ACHN (cell line): ENCODE measurements around the gene MCOLN2.

Experiments
- DNase-seq: peaks from one replicate; pipeline ENCODE4 v3.0.0-alpha.2; 2015
- in situ Hi-C: cut with HindIII; loops from 2 replicates; pipeline ENCODE4 v1.10.0; 2017; ENCODE audit warnings: low sequenced_read_pairs, low pct_ligation_motif_present, low pct_unique_long_range_greater_than_20kb

Gene MCOLN2

DNA sequence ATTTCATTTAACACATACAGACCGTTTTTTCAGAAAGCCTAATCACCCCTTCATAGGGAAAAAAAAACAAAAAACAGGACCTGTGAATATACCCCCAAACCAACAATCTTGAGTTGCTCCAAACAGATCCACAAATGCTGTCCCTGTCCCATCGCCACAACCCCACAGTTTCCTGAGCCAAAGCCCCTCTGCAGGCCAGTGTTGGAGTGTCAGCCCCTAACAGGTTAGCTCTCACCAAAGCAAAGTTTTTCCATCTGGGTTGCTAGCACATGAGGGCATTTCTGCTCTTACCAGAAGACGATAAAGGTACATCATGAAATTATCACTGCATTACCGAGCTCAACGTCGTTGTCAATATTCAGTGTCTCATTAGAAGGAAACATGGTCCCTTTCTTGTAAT lies 40.8 kb downstream of the MCOLN2 start:
- no peak for DNase-seq
- in situ Hi-C loops = no loop called here

DNA sequence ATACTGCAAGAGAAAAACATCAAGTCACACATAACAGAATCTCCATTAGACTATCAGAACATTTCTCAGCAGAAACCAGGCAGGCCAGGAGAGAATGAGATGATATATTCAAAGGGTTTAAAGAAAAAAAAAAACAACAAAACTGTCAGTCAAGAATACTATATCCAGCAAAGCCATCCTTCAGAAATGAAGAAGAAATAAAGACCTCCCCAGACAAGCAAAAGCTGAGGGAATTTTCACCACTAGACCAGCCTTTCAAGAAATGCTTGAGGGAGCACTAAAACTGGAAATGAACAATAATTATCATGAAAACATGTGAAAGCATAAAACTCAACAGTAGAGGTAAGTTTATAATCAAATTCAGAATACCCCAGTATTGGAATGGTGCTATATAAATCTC lies 47.2 kb downstream of the MCOLN2 start:
- in situ Hi-C loops = no loop called here
- no peak for DNase-seq

DNA sequence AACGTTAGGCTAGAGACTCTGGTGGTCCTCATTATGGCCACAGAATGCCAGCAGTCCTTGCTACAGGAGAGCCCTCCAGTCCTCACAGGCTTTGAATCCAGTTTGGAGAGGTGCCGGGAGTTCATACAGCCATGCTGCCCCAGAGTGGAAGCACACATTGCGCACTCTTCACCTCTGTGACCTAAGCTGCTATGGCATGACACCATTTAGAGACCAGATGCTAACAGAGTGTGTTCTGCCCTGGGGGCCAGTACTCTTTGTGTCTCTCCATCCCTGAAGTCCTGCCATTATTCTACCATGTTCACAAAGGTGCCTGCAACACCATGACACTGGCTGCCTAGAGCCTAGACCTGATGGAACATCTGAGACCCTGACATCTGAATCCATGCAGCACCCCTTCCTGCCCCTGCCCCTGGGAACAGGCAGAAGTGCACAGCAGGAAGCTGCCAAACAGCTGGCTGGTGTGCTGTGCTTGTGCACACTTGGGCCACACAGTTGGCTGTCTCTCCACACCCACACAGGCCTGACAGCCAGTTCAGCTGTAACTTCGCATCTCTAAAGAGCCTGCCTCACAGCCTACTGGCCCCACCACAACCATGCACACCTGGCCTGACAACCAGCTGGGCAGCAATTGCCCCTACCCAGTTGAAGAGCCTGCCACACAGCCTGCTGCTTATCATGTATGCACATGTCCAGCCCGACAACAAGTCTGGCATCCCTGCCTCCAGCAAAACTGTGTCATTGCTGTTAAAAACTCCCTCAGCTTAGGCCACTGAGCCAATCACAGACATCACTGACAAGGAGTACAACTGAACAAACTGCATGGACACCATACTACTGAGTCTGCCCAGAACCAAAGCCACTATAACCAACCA lies 49.1 kb downstream of the MCOLN2 start:
- DNase-seq = no peak
- in situ Hi-C loops = no loop called here

DNA sequence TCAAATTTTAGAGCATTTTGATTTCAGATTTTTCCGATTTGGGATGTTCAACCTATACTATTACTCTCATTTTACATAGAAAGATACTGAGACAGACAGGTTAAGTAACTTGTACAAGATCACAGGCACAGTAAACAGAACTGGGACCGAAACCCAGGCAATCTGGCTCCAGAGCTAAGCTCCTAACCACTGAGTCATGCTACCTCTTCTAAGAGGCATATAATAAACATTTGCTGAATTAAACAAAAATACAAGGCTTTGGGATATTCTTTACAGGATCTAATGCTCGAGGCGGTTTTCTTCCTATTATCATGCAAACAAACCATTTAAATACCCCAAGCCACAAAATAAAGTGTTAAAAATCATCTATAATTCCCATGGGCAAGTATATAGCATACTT lies 50.3 kb downstream of the MCOLN2 start:
- no peak for DNase-seq
- in situ Hi-C loops = no loop called here

DNA sequence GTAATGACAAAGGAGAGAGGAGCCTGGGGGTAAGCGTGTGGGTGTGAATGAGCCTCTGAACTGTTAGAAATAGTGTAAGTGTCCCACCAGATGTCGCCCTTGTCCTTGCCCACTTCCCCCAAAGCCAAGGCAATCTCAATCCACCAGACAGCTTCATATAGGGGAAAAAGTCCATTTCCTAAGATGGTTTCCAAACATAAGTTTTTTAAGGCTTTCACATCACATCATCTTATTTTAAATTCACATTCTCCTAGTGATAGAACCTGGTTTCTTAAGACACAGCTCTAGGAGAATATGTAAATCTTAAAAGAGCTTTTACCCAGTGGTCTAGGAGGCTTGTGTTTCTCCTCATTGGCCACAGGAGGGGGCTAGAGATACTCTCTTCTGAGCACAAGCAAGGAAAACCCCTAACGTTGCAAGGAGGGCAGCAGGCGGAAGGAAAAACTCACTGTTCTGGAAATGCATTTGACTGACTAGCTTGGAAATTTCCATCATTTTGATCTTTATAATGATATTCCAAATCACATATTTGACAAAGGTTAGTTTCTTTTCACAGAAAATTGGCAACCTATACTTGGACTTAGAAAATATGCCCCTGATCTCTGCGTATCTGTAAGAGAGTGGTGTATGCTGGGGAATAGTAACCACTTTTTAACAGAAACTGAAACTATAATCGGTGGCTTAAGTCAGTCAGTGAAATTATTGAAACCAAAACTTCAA lies 52.0 kb downstream of the MCOLN2 start:
- in situ Hi-C loops = no loop called here
- DNase-seq = peak; percentile 89

DNA sequence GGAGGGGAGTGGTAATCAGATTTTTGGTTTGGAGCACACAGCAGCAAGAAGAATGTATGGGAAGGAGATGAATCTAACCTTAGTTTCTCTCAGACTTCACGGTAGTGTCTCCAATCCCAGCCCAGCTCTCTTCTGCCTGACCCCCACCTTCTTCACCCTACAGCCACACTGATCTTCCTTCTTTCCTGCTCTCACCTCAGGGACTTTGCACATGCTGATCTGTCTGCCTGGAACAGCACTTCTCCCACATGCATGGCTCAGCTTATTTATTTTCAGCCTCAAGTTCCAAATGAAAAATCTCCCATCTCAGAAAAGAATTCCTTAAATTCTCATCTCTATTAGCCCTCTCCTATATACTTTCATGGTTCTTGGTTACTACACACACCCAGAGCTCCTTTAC lies 55.1 kb downstream of the MCOLN2 start:
- no peak for DNase-seq
- in situ Hi-C loops = no loop called here

DNA sequence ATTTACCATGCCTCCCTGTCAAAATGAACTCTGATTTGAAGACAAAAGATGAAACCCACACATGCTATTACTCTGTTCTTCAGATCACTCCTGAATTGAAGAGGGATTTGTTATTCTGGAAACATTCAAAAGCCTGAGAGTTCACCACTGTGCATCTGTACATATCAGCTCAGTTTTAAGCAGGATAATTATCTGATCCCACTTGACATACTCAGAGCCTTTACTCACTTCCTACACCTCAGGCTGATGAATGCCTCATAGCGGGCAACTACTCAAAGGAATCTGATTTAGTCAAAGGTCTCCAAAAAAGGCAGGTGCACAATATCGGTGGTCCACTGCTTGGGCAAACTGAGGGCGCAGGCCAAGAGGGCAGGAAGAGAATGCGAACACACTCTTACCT lies 56.4 kb downstream of the MCOLN2 start:
- no peak for DNase-seq
- in situ Hi-C loops = no loop called here

DNA sequence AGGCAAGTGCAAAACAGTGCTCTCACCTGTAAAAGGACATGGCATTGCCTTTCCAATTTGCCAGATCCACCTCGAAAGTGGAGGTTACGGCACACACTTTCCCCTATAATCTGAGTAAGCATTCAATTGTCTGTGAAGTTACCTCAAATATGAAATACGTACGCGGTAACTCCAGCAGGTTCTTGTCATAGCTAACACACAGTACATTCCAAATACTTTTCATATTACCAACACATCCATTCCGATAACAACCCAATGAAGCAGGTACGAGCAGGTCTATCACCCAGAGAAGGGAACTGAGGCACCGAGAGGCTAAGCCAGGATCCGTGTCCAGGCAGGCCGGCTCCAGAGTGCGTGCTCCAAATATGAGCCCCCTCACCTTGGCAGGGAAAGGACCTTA lies 57.2 kb downstream of the MCOLN2 start:
- in situ Hi-C loops = no loop called here
- DNase-seq = no peak

DNA sequence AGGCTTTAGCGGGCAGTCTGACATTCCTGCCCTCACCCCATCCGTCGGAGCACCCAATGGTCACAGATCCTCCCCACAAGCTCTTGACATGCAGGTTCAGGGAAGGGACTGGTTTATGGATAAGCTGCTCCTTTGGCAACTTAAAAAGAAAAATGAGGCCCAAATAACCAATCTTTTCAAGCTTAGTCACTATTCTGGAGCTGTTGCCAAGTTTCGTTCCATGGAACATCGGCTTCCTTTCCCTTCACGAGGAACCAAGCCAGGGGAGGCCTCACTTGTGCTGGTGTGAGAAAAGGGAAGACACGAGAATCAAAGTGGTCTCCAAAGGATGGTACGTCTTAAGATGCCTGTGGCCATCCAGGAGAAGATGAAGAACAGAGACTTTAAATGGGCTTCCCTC lies 57.8 kb downstream of the MCOLN2 start:
- in situ Hi-C loops = no loop called here
- DNase-seq = no peak

DNA sequence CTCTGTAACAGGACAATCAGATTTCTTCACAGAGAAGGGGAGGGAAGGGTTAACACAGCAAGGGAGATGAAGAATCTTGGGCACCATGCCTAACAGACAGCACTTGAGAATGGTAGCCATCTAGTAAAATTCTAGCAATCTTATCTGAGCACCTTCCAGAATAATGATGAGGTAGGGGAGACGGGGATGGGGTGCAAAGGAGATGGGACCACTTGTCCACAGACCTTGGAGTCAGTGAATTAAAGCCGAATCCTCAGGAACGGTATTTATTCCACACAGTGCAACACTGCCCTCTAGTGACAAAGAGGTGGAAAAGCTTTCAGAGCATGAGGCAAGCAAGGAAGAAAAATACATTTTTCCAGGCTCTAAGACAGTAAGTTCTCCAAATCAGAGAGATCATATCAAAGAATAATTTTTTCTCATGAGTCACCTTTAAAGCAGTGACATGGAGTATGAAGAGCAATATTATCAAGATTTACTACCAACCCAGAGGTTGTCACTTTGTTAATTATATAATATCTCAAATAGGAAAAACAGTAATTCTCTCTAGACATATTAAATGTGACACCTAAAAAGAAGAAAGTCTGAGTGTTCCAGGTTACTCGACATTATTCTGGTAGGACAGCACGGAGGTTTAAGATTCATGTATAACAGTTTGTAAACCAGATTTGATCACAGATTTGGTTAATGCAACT lies 60.6 kb downstream of the MCOLN2 start:
- peak; percentile 65 for DNase-seq
- in situ Hi-C loops = no loop called here

DNA sequence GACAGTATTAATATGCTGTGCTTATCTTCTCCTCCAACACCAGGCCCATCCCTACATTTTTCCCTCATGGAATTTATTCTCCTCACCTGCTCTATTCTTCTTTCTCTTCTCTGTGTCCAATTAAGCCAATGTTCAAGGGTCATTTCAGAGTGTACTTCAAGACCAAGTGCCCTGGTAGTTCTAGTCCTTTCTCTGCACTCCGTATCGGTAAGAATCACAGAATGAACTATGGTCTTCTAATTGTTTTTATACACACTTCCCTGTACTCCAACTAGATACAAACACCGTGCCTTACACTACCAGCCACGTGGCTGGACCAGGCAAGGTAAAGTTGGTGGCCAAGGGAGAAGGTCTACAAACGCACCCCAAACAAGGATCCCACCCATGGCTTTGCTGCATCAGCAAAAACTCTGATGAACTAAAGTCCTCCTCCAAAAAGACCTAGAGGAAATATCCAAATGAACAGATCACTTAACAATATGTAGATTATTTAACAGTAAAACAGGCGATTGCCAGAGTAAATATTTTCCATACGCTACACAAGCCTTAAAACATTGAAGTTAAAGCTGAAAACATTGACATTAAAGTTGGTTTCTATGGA lies 63.8 kb downstream of the MCOLN2 start:
- DNase-seq = no peak
- in situ Hi-C loops = no loop called here

DNA sequence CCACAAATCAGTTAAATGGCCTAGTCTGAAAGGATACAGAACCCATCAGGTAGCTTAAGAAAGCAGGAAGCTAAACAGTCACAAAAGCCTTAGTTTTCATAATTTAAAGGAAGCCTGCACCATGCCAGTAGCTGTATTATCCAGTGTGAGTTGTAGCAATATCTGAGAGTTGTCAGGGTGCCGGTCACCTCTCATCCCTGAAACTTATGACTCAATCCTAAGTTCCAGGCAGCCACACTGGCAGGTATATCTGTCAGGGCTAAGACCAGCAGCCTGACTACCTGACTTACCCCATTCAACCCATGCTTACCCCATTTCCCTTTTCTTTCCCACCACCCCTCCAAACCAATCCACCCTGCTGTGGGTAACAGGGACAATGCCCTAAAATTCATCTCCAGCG lies 66.1 kb downstream of the MCOLN2 start:
- in situ Hi-C loops = no loop called here
- DNase-seq = no peak

DNA sequence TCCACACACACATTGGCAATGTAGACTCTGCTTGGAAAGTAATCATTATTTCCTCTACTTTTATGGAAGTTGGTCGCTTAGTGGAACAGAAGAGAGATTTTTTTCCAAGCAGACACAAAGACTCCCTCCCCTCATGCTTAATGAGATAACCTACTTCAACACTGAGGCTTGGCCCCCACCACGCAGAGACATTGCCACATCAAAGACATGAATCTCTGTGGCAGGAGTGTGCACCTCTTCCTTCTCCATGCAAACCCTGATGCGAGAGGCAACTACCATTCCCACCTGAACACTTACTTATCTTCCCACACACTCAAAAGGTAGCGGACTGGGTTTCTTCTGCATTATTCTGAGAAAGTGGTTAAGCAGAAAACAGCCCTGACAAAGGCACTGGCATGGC lies 66.6 kb downstream of the MCOLN2 start:
- in situ Hi-C loops = no loop called here
- DNase-seq = no peak

DNA sequence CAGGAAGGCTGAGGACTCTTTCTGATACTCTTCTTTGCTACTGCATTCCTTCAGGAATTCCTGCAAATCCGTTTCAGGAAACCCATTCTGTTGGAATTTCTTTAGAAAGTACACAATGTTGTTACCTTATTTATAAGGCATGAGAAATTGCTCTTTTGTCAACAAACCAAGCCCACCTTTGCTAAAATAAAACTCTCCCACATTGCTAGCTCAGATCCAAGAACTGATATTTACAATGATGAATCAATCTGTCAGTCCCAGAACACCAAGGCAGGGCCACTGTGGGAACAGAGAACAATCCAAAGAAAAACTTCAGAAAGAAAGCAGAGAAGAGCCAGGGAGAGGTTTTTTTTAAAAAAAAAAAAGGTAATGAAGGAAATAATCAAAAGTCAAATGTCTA lies 67.3 kb downstream of the MCOLN2 start:
- in situ Hi-C loops = no loop called here

DNA sequence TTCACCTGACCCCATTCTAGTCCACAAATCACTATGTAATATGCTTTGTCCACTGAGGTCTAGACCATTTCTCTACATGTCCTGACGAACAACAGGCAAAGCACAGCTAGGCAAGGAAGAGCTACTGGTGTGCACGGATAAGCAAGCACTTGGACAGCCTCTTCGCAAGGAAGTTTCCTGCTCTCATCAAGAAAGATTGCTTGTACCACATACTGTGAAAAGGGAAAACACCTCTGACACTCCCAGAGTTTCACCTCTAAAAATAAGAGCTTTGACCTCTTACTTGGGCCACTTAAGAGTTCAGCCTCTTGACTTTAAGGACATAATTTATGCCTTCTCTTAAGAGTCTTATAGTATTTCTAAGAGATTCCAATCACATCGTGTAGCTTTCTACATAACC lies 67.9 kb downstream of the MCOLN2 start:
- in situ Hi-C loops = no loop called here
- no peak for DNase-seq

More for the DNA sequence above, 67.3 kb downstream of the MCOLN2 start:
- DNase-seq = no peak

DNA sequence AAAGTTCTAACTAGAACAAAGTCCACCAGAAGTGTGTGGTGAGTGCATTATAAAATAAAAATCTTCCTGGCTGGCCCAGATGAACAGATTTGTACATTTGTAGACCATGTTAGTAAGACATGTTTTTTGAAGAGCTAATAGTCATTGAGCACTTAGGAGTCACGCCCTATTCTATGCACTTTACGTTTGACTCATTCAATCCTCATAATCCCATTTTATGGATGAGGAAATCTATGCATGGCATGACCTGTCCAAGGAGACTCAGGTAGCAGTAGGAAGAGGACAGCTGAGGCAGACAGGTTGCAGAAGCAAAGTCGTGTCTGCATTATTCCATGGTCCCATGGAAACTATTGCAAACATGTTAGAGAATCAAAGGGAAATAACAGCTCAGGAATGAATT lies 73.6 kb downstream of the MCOLN2 start:
- DNase-seq = no peak
- in situ Hi-C loops = no loop called here

DNA sequence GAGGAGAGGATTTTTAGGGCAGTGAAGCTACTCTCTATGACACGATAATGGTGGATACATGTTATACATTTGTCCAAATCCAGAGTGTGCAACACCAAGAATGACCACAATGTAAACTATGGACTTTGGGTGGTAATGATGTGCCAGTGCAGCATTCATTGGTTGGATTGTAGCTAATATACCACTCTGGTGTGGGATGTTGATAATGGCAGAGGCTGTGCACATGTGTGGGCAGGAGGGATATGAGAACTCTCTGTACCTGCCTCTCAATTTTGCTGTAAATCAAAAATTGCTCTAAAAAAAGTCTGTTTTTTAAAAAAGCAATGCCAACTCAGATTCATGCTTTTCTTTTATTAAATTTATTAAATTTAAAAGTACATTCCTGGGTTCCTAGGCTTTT lies 76.8 kb downstream of the MCOLN2 start:
- DNase-seq = no peak
- in situ Hi-C loops = no loop called here

DNA sequence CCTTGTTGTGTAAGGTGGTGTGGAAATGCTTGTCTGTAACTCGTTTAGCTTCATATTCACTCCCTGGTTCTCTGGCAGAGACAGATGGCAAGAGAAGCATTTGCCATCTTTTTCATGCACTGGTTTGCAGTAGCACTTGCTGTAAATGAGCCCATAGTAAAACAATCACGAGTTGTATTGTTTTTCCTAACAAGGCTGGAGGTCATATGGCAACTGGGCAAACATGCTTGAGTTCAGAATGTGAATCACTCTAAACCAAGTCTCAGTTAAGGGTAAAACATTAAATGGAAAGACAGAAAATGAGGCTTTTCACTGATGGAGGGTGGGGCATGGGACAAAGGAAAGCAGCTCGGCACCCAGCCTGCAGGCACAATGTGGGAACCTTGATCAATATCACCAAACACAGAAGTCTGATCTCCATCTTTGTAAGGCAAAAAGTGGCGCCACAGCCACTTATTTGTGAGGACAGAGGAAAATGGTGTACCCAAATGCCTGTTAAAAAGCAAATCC lies 77.4 kb downstream of the MCOLN2 start:
- in situ Hi-C loops = no loop called here

DNA sequence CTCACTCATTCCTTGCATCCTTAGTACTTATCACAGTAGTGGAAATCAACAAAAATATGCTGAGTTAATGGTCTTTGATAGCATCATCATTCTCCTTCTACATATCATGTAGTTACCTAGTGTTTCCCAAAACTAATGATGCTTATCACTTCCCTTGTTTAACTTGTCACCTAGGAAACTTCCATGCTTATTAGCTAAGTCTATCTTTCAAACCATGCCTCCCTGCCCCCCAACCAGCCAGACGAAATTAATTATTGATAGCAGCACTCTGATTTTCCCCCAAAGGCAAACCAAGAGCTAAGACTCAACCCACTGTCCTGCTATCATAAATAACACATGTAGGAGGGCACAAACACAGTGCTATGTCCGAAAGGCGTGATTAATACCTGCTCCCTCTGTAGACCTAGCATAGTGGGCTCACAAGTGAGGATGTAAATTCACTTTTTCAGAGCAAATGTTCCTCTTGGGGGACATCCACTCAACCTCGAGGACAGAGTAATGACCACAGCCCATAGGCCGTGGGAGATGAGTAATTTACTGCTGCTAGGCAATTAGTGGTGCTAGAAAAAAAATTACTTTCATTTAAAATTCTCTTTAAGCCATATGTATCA lies 78.1 kb downstream of the MCOLN2 start:
- in situ Hi-C loops = no loop called here
- DNase-seq = no peak

More for the DNA sequence above, 77.4 kb downstream of the MCOLN2 start:
- no peak for DNase-seq
